DMS114 treated with DMSO at 0.1 percent for 48 hours (cell line): ENCODE data around the gene PPEF1.

Experiments
- DNase-seq: peaks from one replicate; lab custom pipeline; 2025; ENCODE audit not compliant: unreplicated experiment; lab: John Stamatoyannopoulos, UW

Gene PPEF1

DNA sequence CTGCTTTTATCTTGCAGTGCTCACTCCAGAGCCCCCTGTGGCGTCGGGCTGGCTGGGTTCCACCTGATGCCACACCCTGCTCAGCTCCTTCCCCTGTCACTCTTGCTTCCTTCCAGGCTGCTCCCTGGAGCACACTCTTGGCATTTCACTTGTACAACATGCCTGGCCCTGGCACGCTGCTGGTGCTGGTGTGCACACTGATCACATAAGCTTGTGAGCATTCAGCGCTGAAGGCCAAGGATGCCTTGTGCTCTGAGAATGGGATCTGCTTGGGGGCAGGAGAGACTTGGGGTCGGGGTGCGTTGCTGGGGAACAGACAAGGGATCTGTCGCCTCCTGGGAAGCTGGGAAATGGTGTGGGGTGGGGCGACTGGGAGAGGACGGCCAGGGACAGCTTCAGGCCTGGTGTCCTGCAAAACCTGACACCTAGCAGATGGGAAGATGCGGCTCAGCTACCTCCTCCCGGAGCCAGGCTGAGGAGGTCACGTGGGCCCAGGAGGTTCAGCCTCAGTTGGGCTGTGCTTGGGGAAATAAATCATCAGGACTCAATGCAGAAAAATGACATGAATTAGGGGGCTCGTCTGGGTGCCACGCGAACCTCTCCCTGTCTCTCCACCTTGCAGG, 167.9 kb downstream of the PPEF1 start:
- DNase-seq: no peak

DNA sequence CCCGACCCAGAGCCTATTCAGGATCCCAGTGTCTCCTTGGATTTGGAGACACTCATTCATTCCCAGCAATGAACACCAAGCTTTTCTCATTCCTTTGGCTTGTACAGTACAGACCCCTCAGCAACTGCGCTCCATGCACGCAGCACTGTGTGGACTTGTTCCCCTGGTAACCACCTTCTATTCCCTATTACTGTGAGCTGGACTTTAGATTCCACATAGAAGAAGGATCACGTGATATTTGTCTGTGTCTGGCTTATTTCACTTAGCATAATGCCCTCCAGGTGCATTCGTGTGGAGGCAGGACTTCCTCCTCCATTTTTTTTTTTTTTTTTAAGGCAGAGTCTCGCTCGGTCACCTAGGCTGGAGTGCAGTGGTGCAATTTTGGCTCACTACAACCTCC, 170.0 kb downstream of the PPEF1 start:
- DNase-seq: no peak
